ENCODE measurements around the gene SLC2A4RG.

Gene SLC2A4RG

GRCh38 chr20:63732118-63733095 is 7.2 kb upstream of the SLC2A4RG start:
- H3K4me1 ChIP-seq (ENCODE audit: control insufficient read depth in 1 of 2, insufficient read depth in 2 of 2, low read length in 2 of 2): peaks cover 0 to 3% of the 10 kb centered on the region in 2 donors
- H3K4me3 ChIP-seq (ENCODE audit: low read depth in 1 of 2, low read length in 2 of 2): no peak overlapping the region
- no peaks in the 10 kb centered on the region for H3K27me3 ChIP-seq (ENCODE audit: low read depth, low read length)
- H3K9me3 ChIP-seq (ENCODE audit: control insufficient read depth in 1 of 2, low read length in 2 of 2): no peaks in the 10 kb centered on the region
- H3K27ac ChIP-seq (ENCODE audit: low read length): no peak overlapping the region
- H3K36me3 ChIP-seq (ENCODE audit: control insufficient read depth in 1 of 2, insufficient read depth in 2 of 2, low read length in 2 of 2): peaks cover 12 to 38% of the 10 kb centered on the region in 2 donors

- H3K27ac ChIP-seq (ENCODE audit: low read length): no peak overlapping the region
- peaks cover 12 to 38% of the 10 kb centered on the region in 2 donors for H3K36me3 ChIP-seq (ENCODE audit: control insufficient read depth in 1 of 2, insufficient read depth in 2 of 2, low read length in 2 of 2)
- no peaks in the 10 kb centered on the region for H3K27me3 ChIP-seq (ENCODE audit: low read depth, low read length)
- H3K4me1 ChIP-seq (ENCODE audit: control insufficient read depth in 1 of 2, insufficient read depth in 2 of 2, low read length in 2 of 2): peaks cover 0 to 9% of the 10 kb centered on the region in 2 donors
- no peak overlapping the region for H3K4me3 ChIP-seq (ENCODE audit: low read depth in 1 of 2, low read length in 2 of 2)
- H3K9me3 ChIP-seq (ENCODE audit: control insufficient read depth in 1 of 2, low read length in 2 of 2): no peaks in the 10 kb centered on the region
These were observed 6.5 kb upstream of the SLC2A4RG start for GRCh38 chr20:63733117-63733516.

GRCh38 chr20:63733579-63734081 is 5.9 kb upstream of the SLC2A4RG start:
- Histone ChIP-seq H3K36me3 (ENCODE audit: control insufficient read depth in 1 of 2, insufficient read depth in 2 of 2, low read length in 2 of 2) (peaks cover 12 to 38% of the 10 kb centered on the region in 2 donors), H3K4me3 (ENCODE audit: low read depth in 1 of 2, low read length in 2 of 2) (no peak overlapping the region), H3K4me1 (ENCODE audit: control insufficient read depth in 1 of 2, insufficient read depth in 2 of 2, low read length in 2 of 2) (peaks cover 0 to 14% of the 10 kb centered on the region in 2 donors), H3K27ac (ENCODE audit: low read length) (no peak overlapping the region), H3K27me3 (ENCODE audit: low read depth, low read length) (no peaks in the 10 kb centered on the region), H3K9me3 (ENCODE audit: control insufficient read depth in 1 of 2, low read length in 2 of 2) (no peaks in the 10 kb centered on the region)

- Histone ChIP-seq H3K27me3 (ENCODE audit: low read depth, low read length) (no peaks in the 10 kb centered on the region), H3K9me3 (ENCODE audit: control insufficient read depth in 1 of 2, low read length in 2 of 2) (no peaks in the 10 kb centered on the region), H3K4me1 (ENCODE audit: control insufficient read depth in 1 of 2, insufficient read depth in 2 of 2, low read length in 2 of 2) (peaks cover 0 to 16% of the 10 kb centered on the region in 2 donors), H3K36me3 (ENCODE audit: control insufficient read depth in 1 of 2, insufficient read depth in 2 of 2, low read length in 2 of 2) (peaks cover 12 to 38% of the 10 kb centered on the region in 2 donors), H3K27ac (ENCODE audit: low read length) (no peak overlapping the region), H3K4me3 (ENCODE audit: low read depth in 1 of 2, low read length in 2 of 2) (no peak overlapping the region)
These were observed 5.2 kb upstream of the SLC2A4RG start for GRCh38 chr20:63734111-63734945.

GRCh38 chr20:63734946-63735858 is 4.4 kb upstream of the SLC2A4RG start:
- Histone ChIP-seq H3K4me3 (ENCODE audit: low read depth in 1 of 2, low read length in 2 of 2) (no peak overlapping the region), H3K27ac (ENCODE audit: low read length) (no peak overlapping the region), H3K36me3 (ENCODE audit: control insufficient read depth in 1 of 2, insufficient read depth in 2 of 2, low read length in 2 of 2) (peaks cover 12 to 38% of the 10 kb centered on the region in 2 donors), H3K27me3 (ENCODE audit: low read depth, low read length) (no peaks in the 10 kb centered on the region), H3K9me3 (ENCODE audit: control insufficient read depth in 1 of 2, low read length in 2 of 2) (no peaks in the 10 kb centered on the region), H3K4me1 (ENCODE audit: control insufficient read depth in 1 of 2, insufficient read depth in 2 of 2, low read length in 2 of 2) (peaks cover 0 to 16% of the 10 kb centered on the region in 2 donors)

- H3K4me3 ChIP-seq (ENCODE audit: low read depth in 1 of 2, low read length in 2 of 2): peak within 1 kb of the TSS in 1 of 2 donors; percentile 7
- no peaks in the 10 kb centered on the region for H3K27me3 ChIP-seq (ENCODE audit: low read depth, low read length)
- no peak within 1 kb of the TSS for H3K27ac ChIP-seq (ENCODE audit: low read length)
- no peaks in the 10 kb centered on the region for H3K9me3 ChIP-seq (ENCODE audit: control insufficient read depth in 1 of 2, low read length in 2 of 2)
- peaks cover 0 to 19% of the 10 kb centered on the region in 2 donors for H3K4me1 ChIP-seq (ENCODE audit: control insufficient read depth in 1 of 2, insufficient read depth in 2 of 2, low read length in 2 of 2)
- H3K36me3 ChIP-seq (ENCODE audit: control insufficient read depth in 1 of 2, insufficient read depth in 2 of 2, low read length in 2 of 2): peaks cover 12 to 38% of the 10 kb centered on the region in 2 donors
These were observed 3.5 kb upstream of the SLC2A4RG start, which contains the start of gene LIME1 for GRCh38 chr20:63735859-63736718. LIME1 (plus strand) TSS chr20:63736664; CDS start chr20:63737550, 886 bp downstream.

- Histone ChIP-seq H3K27ac (ENCODE audit: low read length) (no peak overlapping the region), H3K4me3 (ENCODE audit: low read depth in 1 of 2, low read length in 2 of 2) (peak overlapping the region in 1 of 2 donors; percentile 7), H3K4me1 (ENCODE audit: control insufficient read depth in 1 of 2, insufficient read depth in 2 of 2, low read length in 2 of 2) (peaks cover 0 to 29% of the 10 kb centered on the region in 2 donors)
These were observed 2.5 kb upstream of the SLC2A4RG start for GRCh38 chr20:63736893-63737694.

GRCh38 chr20:63737695-63737944 is 2.0 kb upstream of the SLC2A4RG start:
- no peak overlapping the region for H3K27ac ChIP-seq (ENCODE audit: low read length)

More at GRCh38 chr20:63736893-63737694, 2.5 kb upstream of the SLC2A4RG start:
- Histone ChIP-seq H3K27me3 (ENCODE audit: low read depth, low read length) (no peaks in the 10 kb centered on the region), H3K9me3 (ENCODE audit: control insufficient read depth in 1 of 2, low read length in 2 of 2) (no peaks in the 10 kb centered on the region), H3K36me3 (ENCODE audit: control insufficient read depth in 1 of 2, insufficient read depth in 2 of 2, low read length in 2 of 2) (peaks cover 12 to 42% of the 10 kb centered on the region in 2 donors)

GRCh38 chr20:63737945-63738686 is 1.5 kb upstream of the SLC2A4RG start:
- peaks cover 0 to 32% of the 10 kb centered on the region in 2 donors for H3K4me1 ChIP-seq (ENCODE audit: control insufficient read depth in 1 of 2, insufficient read depth in 2 of 2, low read length in 2 of 2)

More at GRCh38 chr20:63737695-63737944, 2.0 kb upstream of the SLC2A4RG start:
- no peaks in the 10 kb centered on the region for H3K9me3 ChIP-seq (ENCODE audit: control insufficient read depth in 1 of 2, low read length in 2 of 2)
- peaks cover 0 to 32% of the 10 kb centered on the region in 2 donors for H3K4me1 ChIP-seq (ENCODE audit: control insufficient read depth in 1 of 2, insufficient read depth in 2 of 2, low read length in 2 of 2)
- H3K4me3 ChIP-seq (ENCODE audit: low read depth in 1 of 2, low read length in 2 of 2): peak overlapping the region in 1 of 2 donors; percentile 7
- no peaks in the 10 kb centered on the region for H3K27me3 ChIP-seq (ENCODE audit: low read depth, low read length)
- peaks cover 12 to 45% of the 10 kb centered on the region in 2 donors for H3K36me3 ChIP-seq (ENCODE audit: control insufficient read depth in 1 of 2, insufficient read depth in 2 of 2, low read length in 2 of 2)

More at GRCh38 chr20:63737945-63738686, 1.5 kb upstream of the SLC2A4RG start:
- no peak overlapping the region for H3K27ac ChIP-seq (ENCODE audit: low read length)
- peak overlapping the region in 1 of 2 donors; percentile 68 for H3K4me3 ChIP-seq (ENCODE audit: low read depth in 1 of 2, low read length in 2 of 2)
- H3K27me3 ChIP-seq (ENCODE audit: low read depth, low read length): no peaks in the 10 kb centered on the region
- H3K36me3 ChIP-seq (ENCODE audit: control insufficient read depth in 1 of 2, insufficient read depth in 2 of 2, low read length in 2 of 2): peaks cover 12 to 46% of the 10 kb centered on the region in 2 donors
- no peaks in the 10 kb centered on the region for H3K9me3 ChIP-seq (ENCODE audit: control insufficient read depth in 1 of 2, low read length in 2 of 2)
